KOPT-K1 (cell line): Measurements from ENCODE around the gene MYBBP1A.

ENCODE experiments used
- H3K27ac ChIP-seq: fragments of 200-600 bp; sonication (generic); 2 replicates; pipeline ENCODE4 v1.5.1; 2016; ENCODE audit warnings: antibody characterized with exemption, mild to moderate bottlenecking, low read depth, low read length; ENCODE audit not compliant: poor library complexity, severe bottlenecking
- H3K36me3 ChIP-seq: fragments of 200-600 bp; sonication (generic); 2 replicates; pipeline ENCODE4 v1.5.1; 2017; ENCODE audit warnings: antibody characterized with exemption, mild to moderate bottlenecking, low read length, moderate library complexity; ENCODE audit not compliant: insufficient read depth
- H3K9me3 ChIP-seq: fragments of 200-600 bp; sonication (generic); 2 replicates; pipeline ENCODE4 v1.5.1; 2017; ENCODE audit warnings: antibody characterized with exemption, low read length, mild to moderate bottlenecking; ENCODE audit not compliant: insufficient read depth, poor library complexity, severe bottlenecking

MYBBP1A gene

GRCh38 chr17:4516735-4517134 is 38.4 kb downstream of the MYBBP1A start:
- Histone ChIP-seq H3K27ac (no peak overlapping the region), H3K36me3 (no peaks in the 10 kb centered on the region), H3K9me3 (no peaks in the 10 kb centered on the region)

- H3K36me3 ChIP-seq: no peaks in the 10 kb centered on the region
- no peaks in the 10 kb centered on the region for H3K9me3 ChIP-seq
- H3K27ac ChIP-seq: no peak overlapping the region
Measured at GRCh38 chr17:4515501-4515900, 39.7 kb downstream of the MYBBP1A start.

GRCh38 chr17:4514779-4515178 is 40.4 kb downstream of the MYBBP1A start:
- Histone ChIP-seq H3K9me3 (no peaks in the 10 kb centered on the region), H3K36me3 (no peaks in the 10 kb centered on the region), H3K27ac (no peak overlapping the region)

GRCh38 chr17:4514206-4514605 is 41.0 kb downstream of the MYBBP1A start:
- H3K27ac ChIP-seq: no peak overlapping the region
- H3K9me3 ChIP-seq: no peaks in the 10 kb centered on the region
- no peaks in the 10 kb centered on the region for H3K36me3 ChIP-seq

- H3K27ac ChIP-seq: no peak overlapping the region
- no peaks in the 10 kb centered on the region for H3K36me3 ChIP-seq
- H3K9me3 ChIP-seq: no peaks in the 10 kb centered on the region
Measured at GRCh38 chr17:4513113-4514032, 41.8 kb downstream of the MYBBP1A start.

GRCh38 chr17:4512156-4513112 is 42.8 kb downstream of the MYBBP1A start:
- H3K36me3 ChIP-seq: no peaks in the 10 kb centered on the region
- no peaks in the 10 kb centered on the region for H3K9me3 ChIP-seq
- H3K27ac ChIP-seq: no peak overlapping the region

GRCh38 chr17:4511199-4511932 is 43.8 kb downstream of the MYBBP1A start:
- Histone ChIP-seq H3K9me3 (no peaks in the 10 kb centered on the region), H3K27ac (no peak overlapping the region)

GRCh38 chr17:4510618-4510941 is 44.6 kb downstream of the MYBBP1A start:
- Histone ChIP-seq H3K9me3 (no peaks in the 10 kb centered on the region), H3K27ac (no peak overlapping the region), H3K36me3 (no peaks in the 10 kb centered on the region)

More at GRCh38 chr17:4511199-4511932, 43.8 kb downstream of the MYBBP1A start:
- no peaks in the 10 kb centered on the region for H3K36me3 ChIP-seq

- Histone ChIP-seq H3K9me3 (no peaks in the 10 kb centered on the region), H3K27ac (no peak overlapping the region), H3K36me3 (no peaks in the 10 kb centered on the region)
Measured at GRCh38 chr17:4509923-4510617, 45.1 kb downstream of the MYBBP1A start.

- H3K9me3 ChIP-seq: no peaks in the 10 kb centered on the region
- no peak overlapping the region for H3K27ac ChIP-seq
- H3K36me3 ChIP-seq: no peaks in the 10 kb centered on the region
Measured at GRCh38 chr17:4509401-4509800, 45.8 kb downstream of the MYBBP1A start.

GRCh38 chr17:4508207-4508606 is 47.0 kb downstream of the MYBBP1A start:
- H3K27ac ChIP-seq: no peak overlapping the region
- H3K36me3 ChIP-seq: no peaks in the 10 kb centered on the region
- H3K9me3 ChIP-seq: no peaks in the 10 kb centered on the region

GRCh38 chr17:4507361-4508111 is 47.6 kb downstream of the MYBBP1A start:
- H3K36me3 ChIP-seq: no peaks in the 10 kb centered on the region
- no peak overlapping the region for H3K27ac ChIP-seq
- H3K9me3 ChIP-seq: no peaks in the 10 kb centered on the region

- Histone ChIP-seq H3K9me3 (no peaks in the 10 kb centered on the region), H3K36me3 (no peaks in the 10 kb centered on the region), H3K27ac (no peak overlapping the region)
Measured at GRCh38 chr17:4506892-4507291, 48.3 kb downstream of the MYBBP1A start.
